GM12801 (cell line): ENCODE data around the gene NGEF.

Source experiments
- TF ChIP-seq, protein P1 (sequence below): IDR thresholded peaks from one replicate; pipeline ENCODE4 v1.5.1; 2011; ENCODE audit warnings: control low read depth; ENCODE audit not compliant: insufficient read length; ENCODE audit errors: extremely low read depth

The NGEF gene

DNA sequence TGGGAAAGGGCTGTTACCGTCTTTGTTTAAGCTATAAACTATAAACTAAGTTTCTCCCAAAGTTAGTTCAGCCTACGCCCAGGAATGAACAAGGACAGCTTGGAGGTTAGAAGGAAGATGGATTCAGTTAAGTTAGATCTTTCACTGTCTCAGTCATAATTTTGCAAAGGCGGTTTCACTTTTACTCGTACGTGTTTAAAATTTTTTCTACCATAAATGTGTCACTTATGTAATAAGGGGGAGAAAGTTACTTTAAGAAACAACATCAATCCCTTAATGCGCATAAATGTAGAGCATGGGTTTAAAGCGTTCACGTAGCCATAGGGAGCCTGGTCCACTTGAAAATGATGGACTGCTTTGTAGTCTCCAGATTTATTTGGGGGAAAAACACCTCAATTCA is 71.7 kb downstream of the NGEF start:
- TF ChIP-seq, protein P1, sequence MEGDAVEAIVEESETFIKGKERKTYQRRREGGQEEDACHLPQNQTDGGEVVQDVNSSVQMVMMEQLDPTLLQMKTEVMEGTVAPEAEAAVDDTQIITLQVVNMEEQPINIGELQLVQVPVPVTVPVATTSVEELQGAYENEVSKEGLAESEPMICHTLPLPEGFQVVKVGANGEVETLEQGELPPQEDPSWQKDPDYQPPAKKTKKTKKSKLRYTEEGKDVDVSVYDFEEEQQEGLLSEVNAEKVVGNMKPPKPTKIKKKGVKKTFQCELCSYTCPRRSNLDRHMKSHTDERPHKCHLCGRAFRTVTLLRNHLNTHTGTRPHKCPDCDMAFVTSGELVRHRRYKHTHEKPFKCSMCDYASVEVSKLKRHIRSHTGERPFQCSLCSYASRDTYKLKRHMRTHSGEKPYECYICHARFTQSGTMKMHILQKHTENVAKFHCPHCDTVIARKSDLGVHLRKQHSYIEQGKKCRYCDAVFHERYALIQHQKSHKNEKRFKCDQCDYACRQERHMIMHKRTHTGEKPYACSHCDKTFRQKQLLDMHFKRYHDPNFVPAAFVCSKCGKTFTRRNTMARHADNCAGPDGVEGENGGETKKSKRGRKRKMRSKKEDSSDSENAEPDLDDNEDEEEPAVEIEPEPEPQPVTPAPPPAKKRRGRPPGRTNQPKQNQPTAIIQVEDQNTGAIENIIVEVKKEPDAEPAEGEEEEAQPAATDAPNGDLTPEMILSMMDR = no peak

DNA sequence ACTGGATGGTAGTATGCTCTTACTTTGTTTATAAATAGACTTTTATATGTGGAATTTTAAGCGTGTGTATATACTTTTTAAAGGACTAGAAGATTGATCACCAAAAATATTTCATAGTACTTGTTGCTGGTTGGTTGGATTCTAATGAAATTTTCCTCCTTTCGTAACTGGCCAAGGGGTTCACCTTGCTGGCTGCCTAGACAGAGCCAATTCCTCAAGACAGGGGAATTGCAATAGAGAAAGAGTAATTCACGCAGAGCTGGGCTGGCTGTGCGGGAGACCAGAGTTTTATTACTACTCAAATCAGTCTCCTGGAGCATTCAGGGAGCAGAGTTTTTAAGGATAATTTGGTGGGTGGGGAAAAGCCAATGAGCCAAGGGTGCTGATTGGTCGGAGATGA is 72.3 kb downstream of the NGEF start:
- TF ChIP-seq, protein P1 = no peak

DNA sequence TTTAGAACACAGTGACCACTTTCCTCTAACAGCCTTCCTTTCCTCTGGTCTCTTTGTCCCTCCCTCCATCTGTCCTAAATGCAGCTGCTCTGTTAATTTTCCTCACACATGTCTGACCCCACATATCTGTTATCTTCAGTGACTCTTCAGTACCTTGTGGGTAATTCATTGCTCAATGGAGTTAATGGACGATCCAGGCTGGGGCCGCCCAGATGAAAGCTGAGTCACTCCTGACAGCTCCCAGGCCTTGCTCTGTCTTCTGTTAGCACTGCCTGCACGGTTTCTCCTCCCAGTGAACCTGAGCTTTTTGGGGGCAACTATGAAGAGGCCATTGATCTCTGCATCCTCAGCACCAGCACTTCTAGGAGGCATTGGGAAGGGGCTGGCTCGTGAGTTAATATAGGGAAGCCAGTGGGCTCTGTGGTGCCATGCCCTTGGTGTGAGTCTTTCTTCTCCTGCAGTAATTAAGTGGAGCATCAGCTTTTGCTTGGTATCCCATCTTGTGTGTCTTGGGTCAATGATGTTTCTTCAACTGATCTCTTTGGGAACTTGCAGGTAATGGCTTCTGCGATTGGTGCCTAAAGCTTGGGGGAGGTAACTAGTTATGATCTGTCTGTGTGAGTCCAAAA is 75.7 kb downstream of the NGEF start:
- TF ChIP-seq, protein P1 = no peak

DNA sequence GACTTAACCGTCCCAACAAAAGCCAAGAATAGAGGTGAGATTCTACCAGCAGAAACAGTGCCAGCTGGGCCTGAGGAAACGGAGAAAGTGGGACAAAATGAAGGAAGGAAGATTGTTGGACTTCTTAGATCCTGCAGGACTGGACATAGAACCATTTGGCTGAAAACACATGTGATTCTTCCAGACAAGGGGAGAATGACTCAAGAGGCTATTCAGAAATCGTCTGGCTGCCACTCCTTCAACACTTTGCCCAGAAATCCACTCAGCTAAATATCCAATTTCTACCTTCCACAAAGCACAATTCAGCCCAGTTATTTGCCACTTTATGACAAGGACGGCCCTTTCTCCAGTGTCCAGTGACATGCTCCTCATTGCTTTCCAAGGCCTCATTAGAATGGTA is 81.4 kb downstream of the NGEF start:
- TF ChIP-seq, protein P1 = no peak

DNA sequence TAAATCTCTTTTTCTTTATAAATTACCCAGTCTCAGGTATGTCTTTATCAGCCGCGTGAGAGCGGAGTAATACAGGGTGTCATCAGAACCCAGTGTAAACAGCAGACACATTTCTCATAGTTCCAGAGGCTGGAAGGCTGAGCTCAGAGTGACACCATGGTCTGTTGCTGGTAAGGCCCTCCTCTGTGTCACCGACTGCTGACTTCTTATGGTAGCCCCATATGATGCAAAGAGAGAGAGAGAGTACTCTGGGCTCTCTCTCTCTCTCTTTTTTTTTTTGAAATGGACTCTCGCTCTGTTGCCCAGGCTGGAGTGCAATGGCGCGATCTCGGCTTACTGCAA is 83.0 kb downstream of the NGEF start:
- TF ChIP-seq, protein P1 = no peak

DNA sequence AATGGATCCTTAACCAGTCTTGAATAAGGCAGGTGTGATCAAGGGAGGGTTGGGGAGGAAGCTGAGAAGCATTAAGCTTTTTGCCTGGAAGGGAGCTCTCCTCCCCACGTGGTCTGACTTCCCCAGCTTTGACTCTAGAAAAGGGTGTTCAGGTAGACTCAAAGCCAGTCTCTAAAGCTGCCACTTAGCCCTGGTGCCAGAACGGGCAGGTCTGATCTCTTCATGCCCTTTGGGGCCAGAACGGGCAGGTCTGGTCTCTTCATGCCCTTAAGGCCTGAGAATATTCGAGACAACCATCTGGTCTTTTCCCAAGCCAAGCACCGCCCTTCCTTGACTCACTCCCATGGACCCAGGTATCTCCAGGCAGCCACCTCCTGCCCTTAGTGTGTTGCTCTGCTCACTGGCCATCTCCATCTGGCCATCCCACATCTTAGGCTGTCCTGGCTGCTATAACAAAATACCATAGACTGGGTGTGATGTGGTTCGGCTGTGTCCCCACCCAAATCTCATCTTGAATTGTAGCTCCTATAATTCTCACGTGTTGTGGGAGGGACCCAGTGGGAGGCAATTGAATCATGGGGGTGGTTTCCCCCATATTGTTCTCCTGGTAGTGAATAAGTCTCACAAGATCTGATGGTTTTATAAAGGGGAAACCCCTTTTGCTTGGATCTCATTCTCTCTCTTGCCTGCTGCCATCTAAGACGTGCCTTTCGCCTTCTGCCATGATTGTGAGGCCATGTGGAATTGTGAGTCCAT is 83.6 kb downstream of the NGEF start:
- TF ChIP-seq, protein P1 = no peak

DNA sequence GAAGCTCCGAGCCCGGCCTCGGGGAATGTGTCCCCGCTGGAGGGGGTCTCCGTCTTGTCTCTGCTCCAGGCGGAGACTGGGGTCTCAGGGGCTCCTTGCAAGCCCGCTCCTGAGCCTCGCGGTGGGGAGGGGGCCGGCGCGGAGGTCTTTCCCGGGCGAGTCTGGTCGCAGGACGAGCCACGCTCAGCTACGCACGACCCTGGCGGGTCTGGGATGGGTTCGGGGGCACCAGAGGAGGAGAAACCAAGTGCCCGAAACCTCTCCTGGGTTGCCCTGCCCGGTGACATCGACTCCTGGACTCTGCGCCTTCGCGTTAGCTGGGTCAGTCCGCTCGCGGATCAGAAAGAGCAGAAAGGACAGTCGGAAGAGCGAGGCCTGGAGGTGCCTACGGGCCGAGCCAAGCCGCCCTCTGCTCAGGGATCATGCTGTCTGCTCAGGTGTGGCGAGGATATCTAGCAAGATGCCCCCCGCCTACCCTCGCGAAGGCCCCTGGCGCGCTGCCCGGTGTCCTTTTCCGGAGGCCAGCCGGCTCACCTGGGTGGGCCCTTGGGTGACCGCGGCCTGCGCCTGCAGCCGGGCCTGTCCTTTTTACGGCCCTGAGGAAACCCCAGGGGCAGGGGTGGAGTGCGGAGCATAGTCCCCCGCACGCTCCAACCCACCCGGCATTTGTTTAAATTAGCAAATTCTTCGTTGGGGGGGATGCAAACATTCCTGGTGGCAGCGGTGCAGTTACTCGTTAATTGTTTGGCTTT is 84.3 kb downstream of the NGEF start:
- TF ChIP-seq, protein P1 = no peak
